Mesenteric fat pad (tissue), 1 donor: ENCODE data around the gene PSMC5. TPM values are rescaled to one million over a fixed set of nuclear protein-coding genes. Genes with fewer than 3 reads are reported as not detected.

Experiments used
- DNase-seq: peaks from one replicate; pipeline ENCODE4 v3.0.0-alpha.2; 2020; ENCODE audit warnings: low spot score
- total RNA-seq: library from RNA; stranded (reverse); fragmentation: NEBNext Ultra II Directional; extraction: Animal tissue kit (Norgen Biotek cat#: 25700); gene quantifications from one replicate; pipeline ENCODE4 v1.2.1, GENCODE V29; 2021
- donor health status: DM: yes; HTN: yes; CAD: no.

PSMC5 gene
- total RNA-seq, 1 donor from 2014 or later: 115 TPM

DNA sequence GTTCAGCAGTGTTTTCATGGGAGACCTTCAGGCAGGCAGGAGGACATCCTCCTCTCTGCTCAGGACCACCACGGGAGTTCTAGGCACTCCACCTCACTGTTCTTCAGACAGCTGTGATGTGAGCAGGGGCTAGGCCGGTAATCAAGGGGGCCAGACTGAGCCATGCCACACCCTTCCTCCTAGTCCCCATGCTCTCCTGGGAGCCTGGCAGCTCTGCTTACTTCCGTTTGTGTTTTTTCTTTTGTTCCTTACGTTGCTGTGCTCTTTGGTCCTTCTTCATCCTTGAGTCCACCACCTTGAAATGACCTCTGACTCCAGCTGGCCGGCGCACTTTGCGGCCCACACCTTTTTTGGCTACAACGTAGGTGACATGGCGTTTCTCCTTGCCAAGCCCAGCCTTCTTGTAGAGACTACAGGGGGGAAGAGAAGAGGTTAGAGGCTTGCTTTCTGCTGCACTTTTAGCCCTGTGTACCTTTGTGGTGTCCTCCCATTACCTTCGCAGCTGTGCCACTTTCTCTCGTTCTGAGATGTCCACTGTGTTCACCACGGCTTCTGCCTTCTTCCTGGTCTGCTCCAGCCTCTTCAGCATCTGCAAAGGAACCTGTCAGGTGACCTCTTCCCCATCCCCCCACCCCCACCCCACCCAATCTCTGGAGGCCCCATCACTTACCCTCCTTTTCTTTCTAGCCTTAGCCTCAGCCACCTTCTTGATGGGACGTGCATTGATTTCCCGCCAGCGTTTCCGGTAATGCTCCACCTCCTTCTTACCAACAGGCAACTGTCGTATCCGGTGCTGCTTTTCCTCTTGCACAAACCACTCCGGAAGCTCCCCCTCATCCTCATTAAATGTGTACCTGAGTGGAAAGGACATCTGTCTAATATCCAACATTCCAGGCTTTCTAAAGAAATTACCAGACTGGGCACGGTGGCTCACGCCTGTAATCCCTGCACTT lies 7.4 kb upstream of the PSMC5 start:
- no peak for DNase-seq

DNA sequence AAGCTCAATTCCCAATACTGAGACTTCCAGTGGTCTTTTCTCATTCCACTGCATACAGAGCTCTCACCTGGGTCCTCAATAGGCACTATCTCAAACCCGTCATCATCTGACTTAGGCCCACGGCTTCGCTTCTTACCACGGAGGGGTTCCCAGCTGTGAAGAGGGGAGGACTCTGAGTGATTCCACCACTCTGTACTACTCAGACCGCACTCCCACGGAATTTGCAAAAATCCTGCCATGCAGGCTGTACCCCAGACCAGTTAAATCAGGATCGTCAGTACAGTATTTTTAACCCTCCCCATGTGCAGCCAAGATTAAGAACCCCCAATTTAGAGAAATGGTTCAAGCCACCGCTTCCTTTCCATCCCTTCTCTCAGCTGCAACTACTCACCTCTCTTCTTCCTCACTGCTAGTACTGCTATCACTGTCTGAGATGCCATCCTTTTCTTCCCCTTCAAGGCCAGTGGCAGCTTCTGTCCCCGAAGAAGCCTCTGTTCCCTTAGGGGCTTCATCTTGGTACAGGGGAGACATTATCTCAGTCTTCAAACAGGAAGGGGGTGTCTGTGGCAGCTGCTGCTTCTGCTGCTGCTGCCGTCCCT lies 6.2 kb upstream of the PSMC5 start:
- DNase-seq: peak; percentile 49

DNA sequence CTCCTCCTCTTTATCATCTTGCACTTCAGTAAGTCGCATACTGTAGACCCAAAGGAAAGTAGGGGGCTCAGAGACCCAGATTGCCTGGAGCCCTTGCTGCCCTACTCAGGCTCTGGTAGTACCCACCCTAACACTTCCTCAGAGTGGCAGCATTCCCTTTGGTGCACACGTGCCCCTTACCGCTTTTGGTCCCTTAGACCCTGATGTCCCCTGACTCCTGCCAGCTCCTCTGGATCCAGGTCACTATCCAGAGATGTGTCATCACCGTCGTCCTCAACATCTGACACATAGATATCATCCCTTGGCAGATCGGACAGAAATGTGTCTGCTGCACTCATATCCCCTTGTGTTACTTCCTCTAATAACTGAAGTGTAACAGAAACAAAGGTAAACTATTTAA lies 5.4 kb upstream of the PSMC5 start:
- peak; percentile 55 for DNase-seq

DNA sequence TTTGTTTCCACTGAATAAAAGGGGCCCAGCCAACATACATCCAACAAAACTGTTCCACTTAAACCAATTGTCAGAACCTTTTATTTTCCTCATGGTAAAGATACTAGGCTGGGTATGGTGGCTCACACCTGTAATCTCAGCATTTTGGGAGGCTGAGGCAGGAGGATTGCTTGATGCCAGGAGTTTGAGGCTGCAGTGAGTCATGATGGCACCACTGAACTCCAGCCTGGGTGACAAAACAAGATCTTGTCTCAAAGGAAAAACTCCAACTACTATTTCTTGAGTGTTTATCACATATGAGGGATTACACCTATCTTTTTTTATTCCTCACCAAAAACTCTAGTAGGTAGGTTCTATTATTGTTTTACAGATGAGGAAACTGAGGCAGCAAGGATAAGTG lies 4.7 kb upstream of the PSMC5 start:
- peak; percentile 57 for DNase-seq

DNA sequence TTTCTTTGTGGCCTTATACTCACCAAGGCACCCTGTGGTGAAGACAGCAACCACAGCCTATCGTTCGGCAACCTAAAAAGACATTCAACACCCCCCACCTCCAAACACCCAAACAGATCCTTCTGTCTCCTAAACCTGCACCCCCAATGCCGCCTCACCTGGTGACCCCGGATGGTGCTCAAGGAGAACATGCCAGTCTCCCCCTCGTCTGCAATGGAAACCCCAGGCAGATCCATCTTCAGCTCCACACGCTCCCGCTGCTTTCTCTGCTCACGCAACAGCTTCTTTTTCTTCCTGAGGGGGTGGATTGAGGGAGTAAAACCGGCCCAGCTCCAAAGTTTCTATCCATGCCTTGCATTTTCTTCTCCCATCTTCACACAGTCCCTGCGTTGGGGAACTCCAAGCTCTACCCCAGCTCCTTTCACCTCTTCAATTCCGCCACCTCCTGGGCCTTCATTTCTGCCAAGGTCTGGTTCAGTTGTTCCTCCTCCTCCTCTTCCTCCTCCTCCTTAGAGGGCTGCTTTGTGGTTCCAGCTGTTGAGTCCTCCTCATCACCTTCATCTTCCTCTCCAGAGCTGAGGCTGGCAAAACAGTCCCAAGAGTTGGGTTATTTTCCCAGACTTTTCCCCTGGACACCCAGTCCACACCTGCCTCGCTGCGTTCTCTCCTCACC lies 3.4 kb upstream of the PSMC5 start:
- peak; percentile 80 for DNase-seq

DNA sequence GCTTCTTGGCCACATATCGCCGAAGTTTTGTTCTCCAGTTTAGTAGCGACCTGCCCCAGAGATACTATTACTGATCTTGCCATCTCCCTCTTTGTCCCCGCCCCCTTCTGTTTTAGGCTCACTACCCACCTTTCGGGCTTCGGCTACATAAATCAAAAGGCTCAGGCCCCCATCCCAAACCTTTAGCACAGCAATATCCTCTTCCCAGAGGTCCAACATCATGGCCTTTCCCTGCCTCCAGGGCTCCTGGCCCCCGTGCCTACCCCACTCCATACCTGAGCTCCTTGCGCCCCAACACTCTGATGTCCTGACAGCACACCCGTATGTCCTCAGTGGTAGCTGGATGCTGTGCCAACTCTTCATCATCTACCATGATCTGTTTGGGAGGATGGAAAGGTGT lies 2.9 kb upstream of the PSMC5 start:
- peak; percentile 35 for DNase-seq

DNA sequence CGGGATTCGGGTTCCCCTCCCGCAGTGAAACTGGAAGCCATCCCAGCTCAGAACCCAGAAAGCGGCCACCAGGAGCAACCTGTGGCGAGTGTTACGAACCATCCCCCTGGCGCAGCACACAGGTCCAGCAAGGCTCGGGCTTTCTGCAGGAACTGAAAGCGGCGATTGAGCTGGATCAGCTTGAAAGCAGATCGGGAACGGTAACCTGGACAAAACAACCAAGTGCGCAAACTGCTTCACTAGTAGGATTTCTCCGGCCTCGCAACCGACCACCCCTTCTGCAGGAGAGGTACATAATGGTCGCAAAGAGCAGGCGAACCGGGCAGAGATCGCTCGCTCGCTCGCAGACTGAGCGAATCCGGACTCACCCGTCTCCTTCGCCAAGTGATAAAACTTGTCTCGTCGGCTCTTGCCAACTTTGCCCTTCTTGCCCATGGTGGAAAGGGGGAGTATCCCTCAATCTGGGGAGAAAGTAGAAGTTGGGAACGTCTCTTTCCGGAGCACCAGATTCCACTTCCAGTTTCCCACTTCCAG lies 696 bp upstream of the PSMC5 start:
- peak; percentile 83 for DNase-seq

DNA sequence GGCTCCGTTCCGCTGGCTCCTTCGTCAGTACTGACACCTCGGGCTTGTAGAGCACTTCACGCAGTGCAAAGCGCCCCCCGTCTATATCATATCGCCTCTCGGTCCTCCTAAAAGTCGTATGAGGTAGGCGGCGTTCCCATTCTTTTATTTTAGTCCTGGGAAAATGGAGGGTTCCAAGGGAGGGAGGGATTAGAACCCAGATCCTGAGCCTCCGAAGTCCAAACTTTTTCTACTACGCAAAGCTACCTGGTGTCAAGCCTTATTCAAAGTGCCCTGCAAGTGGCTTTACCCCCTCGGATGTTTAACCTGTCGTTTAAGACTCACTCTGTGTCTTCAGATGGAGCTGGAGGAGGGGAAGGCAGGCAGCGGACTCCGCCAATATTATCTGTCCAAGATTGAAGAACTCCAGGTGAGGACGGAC lies 580 bp downstream of the PSMC5 start:
- DNase-seq: no peak

DNA sequence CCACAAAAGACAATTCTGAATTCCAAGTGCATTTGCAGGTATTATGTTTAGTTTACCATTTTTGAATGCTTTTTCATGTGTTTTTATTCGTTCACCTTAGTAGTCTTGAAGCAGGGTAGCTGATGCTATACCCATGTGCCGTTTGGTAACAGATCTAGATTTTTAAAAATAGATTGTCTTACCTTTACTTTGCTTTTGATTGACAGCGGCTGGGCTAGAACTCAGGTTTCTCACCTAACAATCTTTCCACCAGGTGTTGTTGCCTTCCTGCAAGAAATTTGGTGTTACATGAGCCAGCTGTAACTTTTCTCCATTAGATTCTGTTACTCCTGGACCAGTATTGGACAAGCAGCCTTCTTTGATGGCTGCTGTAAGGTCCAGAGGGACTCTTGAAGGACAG lies 1.7 kb downstream of the PSMC5 start:
- DNase-seq: no peak

DNA sequence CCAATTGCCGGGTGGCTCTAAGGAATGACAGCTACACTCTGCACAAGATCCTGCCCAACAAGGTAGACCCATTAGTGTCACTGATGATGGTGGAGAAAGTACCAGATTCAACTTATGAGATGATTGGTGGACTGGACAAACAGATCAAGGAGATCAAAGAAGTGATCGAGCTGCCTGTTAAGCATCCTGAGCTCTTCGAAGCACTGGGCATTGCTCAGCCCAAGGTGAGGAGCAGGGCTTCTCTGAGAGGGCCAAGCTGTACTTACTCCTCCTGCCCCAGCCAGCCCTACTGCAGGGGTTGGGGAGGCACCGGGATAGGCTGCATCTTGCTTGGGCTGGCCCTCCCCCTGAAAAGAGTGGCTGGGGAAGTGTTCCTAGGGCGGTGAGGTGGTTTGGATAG lies 3.0 kb downstream of the PSMC5 start:
- no peak for DNase-seq

DNA sequence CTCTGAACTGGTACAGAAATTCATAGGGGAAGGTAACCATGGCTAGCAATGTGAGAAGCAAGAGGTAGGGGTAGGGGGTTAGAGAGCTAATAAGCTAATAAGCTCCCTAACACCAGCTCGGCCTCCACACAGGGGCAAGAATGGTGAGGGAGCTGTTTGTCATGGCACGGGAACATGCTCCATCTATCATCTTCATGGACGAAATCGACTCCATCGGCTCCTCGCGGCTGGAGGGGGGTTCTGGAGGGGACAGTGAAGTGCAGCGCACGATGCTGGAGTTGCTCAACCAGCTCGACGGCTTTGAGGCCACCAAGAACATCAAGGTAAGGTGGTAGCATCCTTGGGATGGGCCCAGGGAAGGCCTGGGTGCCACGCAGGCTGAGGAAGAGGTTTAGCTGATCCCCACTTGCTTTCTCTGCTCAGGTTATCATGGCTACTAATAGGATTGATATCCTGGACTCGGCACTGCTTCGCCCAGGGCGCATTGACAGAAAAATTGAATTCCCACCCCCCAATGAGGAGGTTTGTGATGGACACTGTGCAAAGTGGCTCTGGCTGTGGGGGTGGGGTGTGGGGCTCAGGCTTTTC lies 3.8 kb downstream of the PSMC5 start:
- peak; percentile 62 for DNase-seq

DNA sequence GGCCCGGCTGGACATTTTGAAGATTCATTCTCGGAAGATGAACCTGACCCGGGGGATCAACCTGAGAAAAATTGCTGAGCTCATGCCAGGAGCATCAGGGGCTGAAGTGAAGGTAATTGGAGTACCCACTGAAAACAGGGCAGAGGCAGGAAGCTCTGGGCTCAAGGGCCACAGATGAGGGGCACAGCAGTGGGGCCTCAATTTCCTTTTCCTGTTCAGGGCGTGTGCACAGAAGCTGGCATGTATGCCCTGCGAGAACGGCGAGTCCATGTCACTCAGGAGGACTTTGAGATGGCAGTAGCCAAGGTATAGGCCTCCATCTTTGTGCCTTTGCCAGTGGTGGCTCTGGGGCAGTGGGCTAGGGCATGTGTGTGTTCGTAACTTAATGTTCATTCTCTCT lies 4.3 kb downstream of the PSMC5 start:
- peak; percentile 49 for DNase-seq

DNA sequence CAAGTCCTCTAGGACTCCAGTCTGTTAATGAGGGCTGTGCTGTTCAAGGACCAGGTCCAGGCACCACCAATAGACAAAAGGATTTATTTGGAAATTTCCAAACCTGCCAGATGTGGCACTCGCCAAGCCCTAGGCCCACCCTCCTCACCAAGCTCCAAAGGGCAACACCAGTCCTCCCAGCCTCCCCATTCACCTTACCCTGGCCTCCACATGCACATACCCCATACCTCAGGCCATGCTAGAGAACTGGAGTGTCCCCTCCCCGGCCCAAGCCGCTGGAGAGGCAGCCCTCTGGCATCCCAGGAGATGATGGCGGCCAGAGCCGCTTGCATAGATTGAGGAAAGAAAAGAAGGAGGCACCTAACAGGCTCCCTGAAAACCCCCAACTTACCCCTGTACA lies 4.8 kb downstream of the PSMC5 start:
- DNase-seq: peak; percentile 62

DNA sequence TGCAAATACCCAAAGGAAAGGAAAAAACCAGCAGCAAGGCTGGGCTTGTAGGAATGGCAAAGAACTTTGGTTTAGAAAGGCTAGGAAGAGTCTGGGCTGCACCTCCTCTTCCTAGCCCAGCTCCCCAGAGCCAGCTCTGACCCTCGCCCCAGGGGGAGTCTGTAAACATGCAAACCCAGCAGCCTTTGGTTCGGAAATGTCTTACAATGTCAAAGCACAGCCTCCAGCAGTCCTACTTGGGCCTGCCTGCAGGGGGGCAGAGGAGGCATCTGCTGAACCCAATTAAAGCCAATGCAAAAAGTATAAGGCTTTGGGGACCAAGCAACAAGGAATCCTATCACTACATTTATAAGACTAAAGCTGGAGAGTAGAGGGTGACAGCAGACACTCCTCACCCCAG lies 5.2 kb downstream of the PSMC5 start:
- peak; percentile 80 for DNase-seq

DNA sequence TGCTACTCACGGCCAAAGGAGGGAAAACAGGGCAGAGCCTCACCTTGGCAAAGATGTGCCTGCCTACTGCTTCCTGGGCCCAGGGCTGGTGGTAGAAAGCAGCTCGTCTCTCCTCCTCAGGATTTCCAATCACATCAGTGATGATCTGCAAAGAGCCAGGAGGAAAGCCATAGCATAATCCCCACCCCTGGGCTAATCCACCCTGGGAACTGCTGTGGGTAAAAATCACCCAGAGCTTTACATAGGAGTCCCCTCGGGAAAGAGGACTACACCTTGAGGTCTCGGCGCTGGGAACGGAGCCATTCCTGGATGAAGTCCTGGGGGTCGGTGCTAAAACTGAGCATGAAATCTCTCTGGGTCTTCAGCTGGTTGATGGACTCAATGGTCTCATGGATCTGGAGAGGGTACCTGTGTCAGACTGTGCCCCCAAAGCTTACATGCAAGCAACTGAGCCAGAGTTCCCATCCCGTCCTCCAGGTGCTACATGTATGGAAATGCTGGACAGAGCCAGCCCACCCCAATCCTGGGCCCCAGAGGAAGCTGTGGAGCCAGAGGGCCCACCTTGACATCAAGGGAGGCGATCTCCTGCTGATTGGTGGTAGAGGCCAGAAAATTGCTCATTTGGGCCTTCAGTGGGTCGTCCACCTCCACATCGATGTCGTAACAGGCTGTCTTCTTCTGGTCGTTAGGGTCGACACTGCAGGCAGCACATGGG lies 6.0 kb downstream of the PSMC5 start:
- peak; percentile 55 for DNase-seq

DNA sequence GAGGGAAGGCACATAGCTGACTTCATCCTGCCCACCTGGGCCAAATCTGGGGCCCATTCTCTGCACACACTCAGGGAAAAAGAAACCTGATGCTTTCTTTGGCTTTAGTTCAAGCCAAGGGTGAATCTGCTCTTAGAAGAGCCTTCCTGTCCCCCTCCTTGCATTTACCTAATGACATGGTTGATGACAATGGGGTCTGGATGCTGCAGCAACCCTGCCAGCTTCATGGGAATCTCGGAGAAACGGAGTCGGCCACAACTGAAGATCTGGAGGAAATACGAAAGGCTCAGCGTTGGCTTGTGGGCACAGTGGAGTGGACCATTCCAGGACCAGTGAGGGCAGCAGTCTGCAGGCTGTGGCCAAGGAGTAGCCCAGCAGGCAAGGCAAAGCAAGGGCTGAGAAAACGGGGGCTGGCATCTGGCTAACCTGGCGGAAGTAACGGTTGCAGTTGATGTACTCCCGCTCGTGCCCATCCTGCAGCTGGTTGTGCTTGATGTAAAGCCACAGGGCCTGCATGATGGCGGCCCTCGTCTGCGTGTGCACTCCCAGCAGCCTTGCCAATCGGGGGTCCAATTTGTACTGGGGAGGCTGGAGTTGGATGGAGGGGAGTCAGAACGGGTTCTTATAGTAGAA lies 6.6 kb downstream of the PSMC5 start:
- peak; percentile 84 for DNase-seq

DNA sequence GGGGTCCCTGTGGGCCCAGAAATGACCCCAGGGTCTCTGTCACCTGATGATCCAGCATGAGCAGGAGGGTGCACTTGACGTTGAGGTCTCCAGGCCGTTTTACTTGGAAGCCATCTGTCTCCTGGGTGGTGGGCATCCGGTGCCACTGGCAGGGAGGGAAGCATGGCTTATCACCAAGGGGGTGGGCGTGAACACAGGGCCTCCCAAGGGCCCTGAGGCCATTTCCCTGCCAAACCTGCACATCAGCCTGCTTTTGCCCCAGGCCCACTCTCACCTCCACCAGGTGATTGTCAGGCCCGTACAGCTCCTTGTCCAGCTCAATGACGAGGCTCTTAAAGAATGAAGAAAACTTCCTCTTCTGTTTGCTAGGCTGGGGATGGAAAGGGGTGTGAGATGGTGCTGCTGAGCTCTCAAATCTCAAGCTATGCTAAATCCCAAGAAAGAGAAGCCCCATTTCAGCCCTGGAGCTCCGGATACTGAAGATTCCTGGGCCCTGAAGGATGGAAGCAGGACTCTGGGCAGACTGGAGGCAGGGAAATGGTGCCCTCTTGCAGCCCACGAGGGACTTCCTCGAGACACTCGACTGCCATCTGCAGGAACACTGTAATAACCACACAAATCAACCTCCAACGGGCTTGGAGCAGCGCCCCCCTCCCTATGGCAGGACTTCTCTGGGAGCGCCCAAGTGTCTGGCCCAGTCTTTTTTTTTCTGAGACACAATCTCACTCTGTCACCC lies 7.4 kb downstream of the PSMC5 start:
- DNase-seq: no peak

DNA sequence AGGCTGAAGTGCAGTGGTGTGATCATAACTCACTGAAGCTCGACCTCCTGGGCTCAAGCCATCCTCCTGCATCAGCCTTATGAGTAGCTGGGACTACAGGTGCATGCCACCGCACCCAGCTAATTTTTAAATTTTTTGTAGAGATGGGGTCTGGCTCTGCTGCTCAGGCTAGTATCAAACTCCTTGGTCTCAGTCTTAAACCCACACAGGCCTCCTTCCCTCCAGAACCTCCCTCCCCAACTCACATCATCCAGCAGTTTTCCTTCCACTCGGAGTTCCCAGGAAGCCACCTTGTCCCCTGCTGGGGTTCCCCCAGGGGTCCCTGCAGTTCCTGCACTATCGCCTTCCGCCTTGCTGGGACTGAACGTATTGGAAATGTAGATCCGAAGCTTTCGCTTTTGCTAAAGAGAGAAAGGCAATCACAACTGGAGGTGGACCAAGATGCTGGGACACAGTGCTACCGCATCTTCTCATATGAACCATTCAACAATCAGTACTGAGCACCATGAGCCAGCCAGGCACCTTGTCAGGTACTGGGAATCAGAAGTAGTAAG lies 8.0 kb downstream of the PSMC5 start:
- DNase-seq: no peak

DNA sequence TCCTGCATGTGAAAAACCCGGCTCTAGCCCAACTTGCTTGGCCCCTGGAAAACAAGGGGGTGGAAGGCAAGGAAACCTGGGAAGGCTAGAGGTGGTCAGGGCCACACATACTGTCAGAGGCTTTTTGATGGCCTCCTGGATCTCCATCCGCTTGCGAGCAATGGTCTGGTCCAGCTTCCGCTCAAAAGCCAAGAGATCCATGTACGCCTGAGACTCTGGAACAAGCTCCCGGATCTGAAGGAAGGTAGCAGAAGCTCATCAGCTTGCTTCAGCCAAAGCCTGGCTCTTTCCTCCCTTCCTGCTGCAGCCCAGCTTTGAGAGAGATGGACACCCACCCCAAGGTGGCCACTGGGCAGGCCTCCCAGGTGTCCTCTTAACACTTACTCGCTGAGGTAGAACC lies 9.6 kb downstream of the PSMC5 start:
- no peak for DNase-seq
